Measurements from ENCODE around the gene SUSD3. TPM values are rescaled to one million over a fixed set of nuclear protein-coding genes. Genes with fewer than 3 reads are reported as not detected.

SUSD3 gene
- total and polyA plus RNA-seq, 2 of the 4 experiments (the other 2 are of a cell fraction), result 0.54 to 1.5 TPM

DNA sequence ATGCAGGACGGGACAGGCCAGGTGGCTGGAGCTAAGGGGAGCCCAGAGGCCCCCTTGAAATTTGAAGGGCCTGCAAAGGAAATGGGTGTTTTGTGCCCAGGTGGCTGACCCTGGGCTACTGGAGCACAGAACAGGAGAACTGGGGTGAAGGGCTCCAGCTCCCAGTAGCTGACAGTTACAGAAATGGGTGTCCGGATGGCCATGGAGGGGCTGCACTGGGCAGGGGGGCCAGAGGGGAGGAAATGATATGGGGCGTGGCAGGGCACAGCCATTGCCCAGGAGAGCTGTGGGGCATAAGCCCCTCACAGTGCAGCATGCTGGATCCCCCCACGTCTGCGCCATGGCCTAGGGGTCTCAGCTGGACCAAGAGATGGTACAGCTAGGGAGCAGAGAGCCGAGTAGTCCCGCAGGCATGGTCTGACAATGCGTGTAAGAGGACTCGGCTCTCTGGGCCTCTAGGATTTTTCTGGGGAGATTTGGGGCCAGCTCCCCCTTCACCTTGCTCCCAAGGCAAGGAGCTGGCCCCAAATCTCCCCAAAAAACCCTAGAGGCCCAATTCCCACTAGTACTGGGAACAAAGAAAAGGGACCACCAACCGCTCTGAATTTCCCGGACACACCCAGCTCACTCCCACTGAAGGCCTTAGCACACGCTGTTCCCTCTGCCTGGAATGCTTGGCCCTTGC, 29.6 kb downstream of the SUSD3 start:
- DNase-seq, result no peak
- H4K5ac ChIP-seq (ENCODE audit: low read depth, low read length), result no peak overlapping the region
- no peak overlapping the region for H3K4me2 ChIP-seq (ENCODE audit: low read depth, low read length)
- H3K23ac ChIP-seq (ENCODE audit: low read depth, low read length), result no peak overlapping the region
- H4K91ac ChIP-seq (ENCODE audit: insufficient read depth, low read depth, low read length), result no peak overlapping the region
- WGBS, 2 experiments (ENCODE audit: extremely low coverage in 2 of 2, insufficient read length in 1 of 2), result 83% methylated on average over 8 of the region's 12 CpGs; no CpG with 5 or more reads in 1 of the 2 experiments
- no peak overlapping the region for H2BK5ac ChIP-seq (ENCODE audit: low read depth, low read length, poor library complexity, severe bottlenecking)
- H3K9me1 ChIP-seq (ENCODE audit: insufficient read depth, low read length), result no peaks in the 10 kb centered on the region
- BruUV-seq (replicated peaks), result no TSS peak
- no peak overlapping the region for H3K14ac ChIP-seq (replicated peaks; ENCODE audit: low read depth, low read length)
- H3K18ac ChIP-seq (ENCODE audit: low read depth, low read length), result no peak overlapping the region
- no peak overlapping the region for H3K56ac ChIP-seq (ENCODE audit: extremely low read depth, insufficient read depth, low read length)
- TF ChIP-seq USF2 (IDR thresholded peaks at IDR 0.05; ENCODE audit: low read depth, low read length) (no peak), RAD21 (IDR thresholded peaks at IDR 0.05; ENCODE audit: low read length) (no peak), NFE2L2 (IDR thresholded peaks at IDR 0.05; ENCODE audit: low read depth, low read length) (no peak), SMC3 (IDR thresholded peaks at IDR 0.05; ENCODE audit: low read depth, low read length) (no peak), MAFK (IDR thresholded peaks at IDR 0.05; ENCODE audit: low read depth, low read length) (no peak), MXI1 (IDR thresholded peaks at IDR 0.05; ENCODE audit: borderline replicate concordance, low read depth, low read length) (no peak), BHLHE40 (IDR thresholded peaks at IDR 0.05; ENCODE audit: low read depth, low read length) (no peak), CHD1 (IDR thresholded peaks at IDR 0.05; ENCODE audit: low read depth, low read length) (no peak), POLR2A (IDR thresholded peaks at IDR 0.05; ENCODE audit: low read depth, low read length) (no peak), FOS (IDR thresholded peaks at IDR 0.05; ENCODE audit: low read depth, low read length) (no peak), RFX5 (IDR thresholded peaks at IDR 0.05; ENCODE audit: low read depth, low read length) (no peak)
- TF ChIP-seq, protein P1, sequence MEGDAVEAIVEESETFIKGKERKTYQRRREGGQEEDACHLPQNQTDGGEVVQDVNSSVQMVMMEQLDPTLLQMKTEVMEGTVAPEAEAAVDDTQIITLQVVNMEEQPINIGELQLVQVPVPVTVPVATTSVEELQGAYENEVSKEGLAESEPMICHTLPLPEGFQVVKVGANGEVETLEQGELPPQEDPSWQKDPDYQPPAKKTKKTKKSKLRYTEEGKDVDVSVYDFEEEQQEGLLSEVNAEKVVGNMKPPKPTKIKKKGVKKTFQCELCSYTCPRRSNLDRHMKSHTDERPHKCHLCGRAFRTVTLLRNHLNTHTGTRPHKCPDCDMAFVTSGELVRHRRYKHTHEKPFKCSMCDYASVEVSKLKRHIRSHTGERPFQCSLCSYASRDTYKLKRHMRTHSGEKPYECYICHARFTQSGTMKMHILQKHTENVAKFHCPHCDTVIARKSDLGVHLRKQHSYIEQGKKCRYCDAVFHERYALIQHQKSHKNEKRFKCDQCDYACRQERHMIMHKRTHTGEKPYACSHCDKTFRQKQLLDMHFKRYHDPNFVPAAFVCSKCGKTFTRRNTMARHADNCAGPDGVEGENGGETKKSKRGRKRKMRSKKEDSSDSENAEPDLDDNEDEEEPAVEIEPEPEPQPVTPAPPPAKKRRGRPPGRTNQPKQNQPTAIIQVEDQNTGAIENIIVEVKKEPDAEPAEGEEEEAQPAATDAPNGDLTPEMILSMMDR (conservative IDR thresholded peaks at IDR 0.05; ENCODE audit: low read depth, low read length), result no peak
- no peak overlapping the region for H2AFZ ChIP-seq (replicated peaks; ENCODE audit: low read length, poor library complexity)
- no peak overlapping the region for H3K4me3 ChIP-seq (ENCODE audit: insufficient read depth, low read depth, low read length)
- no peak for ATAC-seq (ENCODE audit: low read depth)
- dilution Hi-C loops (cut with HindIII; ENCODE audit: low sequenced_read_pairs, unreplicated experiment), result no loop called here
- no peaks in the 10 kb centered on the region for H4K20me1 ChIP-seq (ENCODE audit: insufficient read depth, low read length)
- ChIA-PET POLR2A (ENCODE audit: unreplicated experiment) (no interaction called here), CTCF (no interaction called here)
- H3K4me1 ChIP-seq (ENCODE audit: control insufficient read depth, insufficient read depth, low read length), result peaks cover 7% of the 10 kb centered on the region; the same call in 1 of the 2 replicates
- no peak overlapping the region for H2BK120ac ChIP-seq (ENCODE audit: low read depth, low read length)
- no peak overlapping the region for H3K27ac ChIP-seq (ENCODE audit: insufficient read depth, low read length)
- H2BK20ac ChIP-seq (ENCODE audit: low read depth, low read length), result no peak overlapping the region
- H3K36me3 ChIP-seq (ENCODE audit: control insufficient read depth, insufficient read depth, low read length), result no peaks in the 10 kb centered on the region
- H4K8ac ChIP-seq (ENCODE audit: low read depth in 2 of 2, low read length in 2 of 2), result no peak overlapping the region
- H3K9ac ChIP-seq (ENCODE audit: low read depth, low read length), result no peak overlapping the region
- H3K27me3 ChIP-seq (ENCODE audit: control insufficient read depth, insufficient read depth, low read length), result no peaks in the 10 kb centered on the region; the same call in 1 of the 2 replicates
- peaks cover 19% of the 10 kb centered on the region for H3K9me3 ChIP-seq (ENCODE audit: control insufficient read depth, insufficient read depth, low read length)
- no peaks in the 10 kb centered on the region for H3K79me1 ChIP-seq (ENCODE audit: low read depth in 1 of 2, low read length in 2 of 2)
- no peak overlapping the region for H3K4ac ChIP-seq (ENCODE audit: low read depth, low read length)
- H2AK9ac ChIP-seq (replicated peaks; ENCODE audit: low read depth, low read length, poor library complexity), result no peak overlapping the region
- H2AK5ac ChIP-seq (ENCODE audit: low read depth, low read length), result no peak overlapping the region
- intact Hi-C loops (cut with micrococcal nuclease), result no loop called here
- in situ Hi-C loops (cut with MboI; ENCODE audit: low sequenced_read_pairs), result no loop called here
- H2BK15ac ChIP-seq (ENCODE audit: low read depth, low read length), result no peak overlapping the region
